GM18502 (cell line): ENCODE data around the gene GPR183.
A peak's percentile ranks its signal among the peaks of the same experiment; 100 is the strongest.
"Not testable (repeated sequence)": the region's sequence is repeated elsewhere in the genome, so short reads cannot be mapped to it uniquely, and the experiment has no call there.

ENCODE experiments used
- ATAC-seq: cut with Tn5 transposase; IDR thresholded peaks from one replicate; pipeline ENCODE4 v1.9.1; 2021; ENCODE audit warnings: mild to moderate bottlenecking; ENCODE audit not compliant: unreplicated experiment, poor library complexity

Gene GPR183

GRCh38 chr13:99256283-99256682 lies 50.9 kb downstream of the GPR183 start:
- no peak for ATAC-seq

DNA sequence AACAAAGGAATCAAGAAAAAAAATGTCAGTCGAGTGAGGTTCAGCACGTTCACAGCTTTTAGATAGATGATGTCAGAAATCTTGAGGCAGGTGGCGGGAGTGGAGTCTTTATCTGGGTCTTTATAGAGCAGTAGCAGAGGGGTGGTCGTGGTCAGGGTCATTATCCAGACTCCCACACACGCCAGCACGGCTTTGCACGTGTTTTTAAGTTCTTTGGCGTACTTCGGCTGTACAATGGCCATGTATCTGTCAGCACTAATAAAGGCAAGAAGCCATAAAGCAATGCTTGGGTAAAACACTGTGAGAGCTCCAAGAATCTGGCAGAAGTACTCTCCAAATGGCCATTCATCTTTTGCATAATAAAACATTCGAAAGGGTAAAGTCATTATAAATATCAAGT lies 51.9 kb downstream of the GPR183 start:
- ATAC-seq = no peak

DNA sequence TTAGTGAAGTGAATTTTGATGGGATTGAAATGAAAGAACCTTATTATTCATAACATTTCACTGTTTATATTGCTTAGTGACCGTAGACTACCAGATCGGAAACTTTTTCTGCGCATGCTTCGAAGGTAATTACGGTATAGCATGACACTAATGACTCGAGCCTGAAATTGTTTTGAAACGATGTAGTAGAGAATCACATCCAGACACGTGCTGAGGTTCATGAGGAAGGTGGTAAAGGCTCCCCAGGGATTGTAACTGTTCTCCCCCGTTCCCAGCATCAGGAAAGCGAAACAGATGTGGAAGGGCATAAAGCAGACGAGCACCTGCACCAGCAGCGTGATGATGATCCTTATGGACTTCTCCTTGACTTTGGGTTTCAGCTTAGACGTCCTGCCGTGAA lies 52.4 kb downstream of the GPR183 start:
- ATAC-seq = no peak

- no peak for ATAC-seq
Measured at GRCh38 chr13:99251921-99252320, 55.3 kb downstream of the GPR183 start.

DNA sequence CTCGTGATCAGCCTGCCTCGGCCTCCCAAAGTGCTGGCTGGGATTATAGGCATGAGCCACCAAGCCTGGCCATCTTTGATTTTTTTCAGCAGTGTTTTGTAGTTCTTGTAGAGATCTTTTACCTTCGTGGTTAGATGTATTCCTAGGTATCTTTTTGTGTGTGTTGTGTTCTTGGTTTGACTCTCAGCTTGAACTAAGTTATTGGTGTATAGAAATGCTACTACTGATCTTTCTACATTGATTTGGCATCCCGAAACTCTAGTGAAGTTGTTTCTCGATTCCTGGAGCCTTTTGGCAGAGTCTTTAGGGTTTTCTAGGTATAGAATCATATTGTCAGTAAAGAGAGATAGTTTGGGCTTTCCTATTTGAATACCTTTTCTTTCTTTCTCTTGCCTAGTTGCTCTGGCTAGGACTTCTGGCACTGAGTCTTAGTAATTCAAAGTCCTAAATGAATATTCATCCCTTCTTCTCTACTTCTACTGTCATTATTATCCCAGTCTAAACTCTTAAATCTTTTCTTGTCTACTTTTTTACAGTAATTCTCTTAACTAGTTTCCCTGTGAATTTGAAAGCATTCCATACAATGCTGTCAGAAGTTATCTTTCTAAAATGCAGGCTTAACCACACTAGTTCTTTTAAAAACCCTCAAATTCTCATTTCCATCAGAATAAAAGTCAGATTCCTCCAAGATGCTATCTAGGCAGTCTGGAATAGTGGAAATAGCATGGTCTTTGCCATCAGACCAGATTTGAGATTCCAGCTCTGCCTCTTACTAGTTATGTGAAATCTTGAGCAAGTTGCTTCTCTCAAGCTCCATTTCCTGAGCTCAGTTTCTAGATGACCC lies 56.0 kb downstream of the GPR183 start:
- ATAC-seq = peak; percentile 59

GRCh38 chr13:99249606-99250005 lies 57.6 kb downstream of the GPR183 start:
- not testable (repeated sequence) for ATAC-seq

DNA sequence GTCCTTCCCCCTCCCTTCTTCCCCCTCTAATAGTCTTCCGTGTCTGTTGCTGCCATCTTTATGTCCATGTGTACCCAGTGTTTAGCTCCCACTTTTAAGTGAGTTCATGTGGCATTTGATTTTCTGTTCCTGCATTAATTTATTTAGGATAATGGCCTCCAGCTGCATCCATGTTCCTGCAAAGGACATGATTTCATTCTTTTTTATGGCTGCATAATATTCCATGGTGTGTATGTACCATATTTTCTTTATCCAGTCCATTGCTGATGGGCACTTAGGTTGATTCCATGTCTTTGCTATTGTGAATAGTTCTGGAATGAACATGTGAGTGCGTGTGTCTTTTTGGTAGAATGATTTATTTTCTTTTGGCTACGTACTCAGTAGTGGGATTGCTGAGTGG lies 58.0 kb downstream of the GPR183 start:
- ATAC-seq = not testable (repeated sequence)

GRCh38 chr13:99246100-99246499 lies 61.1 kb downstream of the GPR183 start:
- no peak for ATAC-seq
